Subcutaneous abdominal adipose tissue (tissue), 5 donors: ENCODE results near the gene KRTAP29-1.

Experiments
- H3K27ac ChIP-seq: one replicate; pipeline ENCODE4 v1.7.0; 2013; ENCODE audit warnings: low read depth, mild to moderate bottlenecking, inconsistent platforms, low read length, moderate library complexity
- H3K27me3 ChIP-seq, 5 donors: one replicate each; pipeline ENCODE4 v1.7.0; 2013; ENCODE audit warnings: low read length in 5 of 5, inconsistent platforms in 1 of 5; ENCODE audit not compliant: control insufficient read depth in 5 of 5, insufficient read depth in 4 of 5
- H3K36me3 ChIP-seq, 5 donors: one replicate each; pipeline ENCODE4 v1.7.0; 2013; ENCODE audit warnings: low read length in 5 of 5; ENCODE audit not compliant: control insufficient read depth in 5 of 5, insufficient read depth in 5 of 5
- H3K4me1 ChIP-seq, 5 donors: one replicate each; pipeline ENCODE4 v1.7.0; 2013; ENCODE audit warnings: low read length in 5 of 5, mild to moderate bottlenecking in 3 of 5, moderate library complexity in 1 of 5; ENCODE audit not compliant: control insufficient read depth in 5 of 5, insufficient read depth in 5 of 5
- H3K4me3 ChIP-seq, 5 donors: one replicate each; pipeline ENCODE4 v1.7.0; 2013; ENCODE audit warnings: low read length in 5 of 5, low read depth in 1 of 5
- H3K9ac ChIP-seq, 5 donors: one replicate each; pipeline ENCODE4 v1.7.0; 2013; ENCODE audit warnings: low read length in 5 of 5, mild to moderate bottlenecking in 4 of 5, moderate library complexity in 3 of 5
- H3K9me3 ChIP-seq, 5 donors: one replicate each; pipeline ENCODE4 v1.7.0; 2013; ENCODE audit warnings: low read length in 5 of 5; ENCODE audit not compliant: control insufficient read depth in 5 of 5
- donor health status: healthy.
- donor health status: healthy.
- donor health status: healthy.
- donor health status: healthy.
- donor health status: healthy.

Gene KRTAP29-1

DNA sequence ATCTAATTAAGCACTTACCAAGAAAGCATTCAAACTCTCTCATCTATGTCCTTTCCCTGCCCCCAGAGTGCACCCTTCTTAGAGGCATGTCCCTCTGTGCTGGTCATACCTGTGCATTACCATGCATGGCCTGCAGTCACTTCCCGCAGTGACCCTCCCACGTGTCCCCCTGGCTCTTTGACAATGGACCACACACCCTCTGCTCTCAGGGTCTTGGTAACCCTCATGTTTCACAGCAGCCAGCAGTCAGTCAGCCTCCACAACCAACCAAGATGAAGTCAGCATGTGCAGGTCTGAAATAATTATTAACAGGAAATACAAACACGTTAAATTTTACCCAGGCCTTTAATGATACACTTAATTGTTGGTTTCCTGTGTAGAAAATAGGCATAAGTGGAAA, 37.8 kb upstream of the KRTAP29-1 start:
- H3K4me1 ChIP-seq = peaks cover 0 to 18% (median 4%) of the 10 kb centered on the region in 5 donors
- no peak overlapping the region for H3K27ac ChIP-seq
- H3K4me3 ChIP-seq = no peak overlapping the region
- peaks cover 0 to 22% (median 12%) of the 10 kb centered on the region in 5 donors for H3K9me3 ChIP-seq
- H3K9ac ChIP-seq = no peak overlapping the region
- no peaks in the 10 kb centered on the region for H3K36me3 ChIP-seq
- H3K27me3 ChIP-seq = peaks cover 0 to 2% (median 0%) of the 10 kb centered on the region in 5 donors

DNA sequence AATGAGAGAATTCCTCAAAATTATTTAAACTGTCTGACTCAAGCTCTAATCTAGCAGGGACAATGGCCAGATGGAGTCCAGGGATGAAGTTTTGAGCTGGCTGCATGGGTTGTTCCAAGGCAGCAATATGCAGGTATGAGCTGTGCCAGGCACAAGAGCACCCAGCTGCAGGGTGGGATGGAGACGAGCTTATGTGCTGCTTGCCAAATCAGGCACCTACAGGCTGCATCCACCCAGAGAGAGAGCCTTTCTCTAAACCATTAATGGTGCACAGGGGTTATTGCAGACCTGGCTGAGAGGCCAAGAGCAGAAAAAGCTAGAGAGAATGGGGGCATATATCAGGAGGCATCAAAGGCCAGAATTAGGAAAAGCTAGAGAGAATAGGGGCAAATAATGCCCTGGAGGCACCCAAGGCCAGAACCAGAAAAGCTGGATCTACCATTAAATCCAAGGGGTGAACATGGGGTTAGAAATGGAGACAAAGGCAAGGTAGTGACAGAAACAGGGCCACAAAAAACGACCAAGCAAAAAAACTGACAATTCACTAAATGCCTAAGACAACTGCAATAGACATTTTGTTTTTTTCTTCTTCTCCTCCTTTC, 37.0 kb upstream of the KRTAP29-1 start:
- Histone ChIP-seq H3K27me3 (peaks cover 0 to 3% (median 0%) of the 10 kb centered on the region in 5 donors), H3K36me3 (no peaks in the 10 kb centered on the region), H3K27ac (no peak overlapping the region), H3K4me1 (peaks cover 0 to 18% (median 4%) of the 10 kb centered on the region in 5 donors), H3K9me3 (peaks cover 0 to 22% (median 12%) of the 10 kb centered on the region in 5 donors), H3K4me3 (no peak overlapping the region), H3K9ac (no peak overlapping the region)

DNA sequence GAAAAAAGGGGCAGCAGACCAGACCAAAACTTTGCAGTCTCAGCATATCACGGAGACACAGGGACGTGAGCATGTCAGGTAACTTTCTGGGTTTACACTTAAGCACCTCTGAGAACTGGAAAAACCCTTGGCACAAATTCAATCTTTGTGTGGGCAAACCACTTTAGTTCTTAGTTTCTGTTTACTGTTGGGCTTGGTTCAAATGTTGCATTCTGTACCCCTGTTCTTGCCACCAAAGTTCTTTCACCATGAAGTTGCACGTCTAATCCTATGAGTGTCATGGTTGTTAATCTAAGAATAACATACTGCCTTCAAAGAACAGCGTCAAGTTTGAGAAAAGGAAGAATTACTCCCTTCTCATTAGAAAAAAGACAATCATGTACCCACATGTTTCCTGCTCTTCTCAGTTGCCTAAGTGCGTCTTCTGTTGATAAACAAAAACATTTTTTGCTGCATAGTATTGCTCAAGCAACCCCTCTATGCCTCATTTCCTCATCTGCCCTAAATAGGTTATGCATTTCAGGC, 36.4 kb upstream of the KRTAP29-1 start:
- no peaks in the 10 kb centered on the region for H3K36me3 ChIP-seq
- H3K4me1 ChIP-seq = peaks cover 0 to 18% (median 4%) of the 10 kb centered on the region in 5 donors
- H3K9ac ChIP-seq = no peak overlapping the region
- H3K27ac ChIP-seq = no peak overlapping the region
- H3K27me3 ChIP-seq = peaks cover 0 to 4% (median 0%) of the 10 kb centered on the region in 5 donors
- H3K9me3 ChIP-seq = peaks cover 0 to 22% (median 12%) of the 10 kb centered on the region in 5 donors
- H3K4me3 ChIP-seq = no peak overlapping the region

DNA sequence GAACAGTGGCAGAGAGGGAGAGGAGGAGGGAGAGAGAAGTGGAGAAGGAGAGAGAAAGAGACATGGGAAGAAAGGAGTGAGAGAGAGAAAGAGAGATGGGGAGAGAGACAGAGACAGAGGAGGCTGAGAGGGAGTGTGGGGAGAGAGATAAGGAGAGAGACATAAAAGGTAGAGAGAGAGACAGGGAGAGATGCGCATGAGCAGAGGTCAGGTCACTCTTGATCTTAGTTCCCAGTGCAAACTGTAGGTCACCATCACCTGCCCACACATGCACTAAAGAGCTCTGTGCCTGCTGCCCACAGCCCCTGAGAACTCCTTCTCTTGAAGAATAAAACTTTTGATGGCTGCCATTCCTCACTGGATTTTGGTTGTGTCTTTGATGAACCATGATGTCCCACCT, 33.1 kb upstream of the KRTAP29-1 start:
- H3K4me3 ChIP-seq = no peak overlapping the region
- peaks cover 3 to 6% (median 4%) of the 10 kb centered on the region in 5 donors for H3K27me3 ChIP-seq
- no peak overlapping the region for H3K9ac ChIP-seq
- peaks cover 0 to 18% (median 4%) of the 10 kb centered on the region in 5 donors for H3K4me1 ChIP-seq
- no peak overlapping the region for H3K27ac ChIP-seq
- H3K9me3 ChIP-seq = peaks cover 0 to 3% (median 0%) of the 10 kb centered on the region in 5 donors
- no peaks in the 10 kb centered on the region for H3K36me3 ChIP-seq

DNA sequence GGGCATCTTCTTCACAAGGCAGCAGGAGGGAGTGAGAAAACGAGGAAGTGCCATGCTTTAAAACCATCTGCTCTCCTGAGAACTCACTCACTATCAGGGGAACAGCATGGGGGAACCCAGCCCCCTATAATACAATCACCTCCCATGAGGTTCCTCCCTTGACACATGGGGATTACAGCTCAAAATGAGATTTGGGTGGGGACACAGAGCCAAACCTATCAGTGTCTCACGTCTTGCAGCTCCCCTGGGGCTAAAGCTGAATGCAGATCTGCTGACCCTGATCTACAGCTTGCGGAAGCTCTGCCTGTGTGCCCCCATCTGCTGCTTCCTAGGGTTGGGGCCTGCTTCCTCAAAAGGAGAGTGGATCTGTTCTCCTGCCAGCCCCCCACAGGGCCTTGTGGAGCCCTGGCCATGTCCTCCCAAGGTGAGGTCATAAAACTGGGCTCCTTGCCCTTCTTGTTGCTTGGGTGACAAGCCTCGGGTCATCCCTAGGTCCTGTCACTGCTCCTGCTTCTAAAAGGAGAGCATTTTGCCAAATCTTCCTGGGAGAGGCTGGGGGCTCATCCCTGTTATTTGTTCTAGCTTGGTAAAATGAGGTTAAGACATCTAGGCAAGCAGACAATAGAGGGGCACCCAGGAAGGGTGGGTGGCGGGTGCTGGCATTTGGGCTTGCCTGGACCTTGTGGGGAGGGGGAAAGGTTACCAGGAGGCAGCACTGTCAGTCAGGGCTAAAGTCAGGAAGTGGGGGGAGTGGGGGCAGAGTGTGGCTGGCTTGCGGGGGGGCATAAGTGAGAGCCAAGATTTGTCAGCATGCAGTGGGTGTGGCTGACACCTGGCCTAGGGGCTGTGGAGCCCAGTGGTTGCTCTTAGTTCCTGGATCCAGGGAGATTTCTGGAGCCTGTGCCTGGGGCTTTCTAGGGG, 32.0 kb upstream of the KRTAP29-1 start:
- Histone ChIP-seq H3K4me3 (no peak overlapping the region), H3K27me3 (peaks cover 2 to 6% (median 3%) of the 10 kb centered on the region in 5 donors), H3K27ac (no peak overlapping the region), H3K36me3 (no peaks in the 10 kb centered on the region), H3K9ac (no peak overlapping the region), H3K4me1 (peaks cover 0 to 8% (median 0%) of the 10 kb centered on the region in 5 donors), H3K9me3 (no peaks in the 10 kb centered on the region)

DNA sequence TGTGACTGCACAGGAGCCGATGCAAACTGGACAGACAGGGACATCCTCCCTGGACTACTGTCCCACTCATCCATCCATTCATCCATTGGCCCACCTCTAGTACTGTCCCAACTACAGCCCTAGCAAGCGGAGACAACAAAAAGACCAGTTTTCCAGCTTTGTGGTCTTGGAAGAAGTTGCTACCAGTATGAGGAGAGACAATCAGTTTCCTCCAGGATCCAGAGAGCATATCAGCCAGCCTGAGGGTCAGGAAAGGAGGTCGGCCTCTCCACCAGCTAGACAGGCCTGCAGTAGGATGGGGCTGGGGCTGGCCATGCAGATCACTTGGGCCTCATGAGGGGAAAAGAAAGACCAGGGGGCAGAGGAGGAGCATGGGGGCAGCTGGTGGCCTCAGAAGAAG, 31.2 kb upstream of the KRTAP29-1 start:
- Histone ChIP-seq H3K36me3 (no peaks in the 10 kb centered on the region), H3K27ac (no peak overlapping the region), H3K4me3 (no peak overlapping the region), H3K9me3 (no peaks in the 10 kb centered on the region), H3K4me1 (peaks cover 0 to 1% (median 0%) of the 10 kb centered on the region in 5 donors), H3K9ac (no peak overlapping the region), H3K27me3 (peaks cover 3 to 6% (median 5%) of the 10 kb centered on the region in 5 donors)

DNA sequence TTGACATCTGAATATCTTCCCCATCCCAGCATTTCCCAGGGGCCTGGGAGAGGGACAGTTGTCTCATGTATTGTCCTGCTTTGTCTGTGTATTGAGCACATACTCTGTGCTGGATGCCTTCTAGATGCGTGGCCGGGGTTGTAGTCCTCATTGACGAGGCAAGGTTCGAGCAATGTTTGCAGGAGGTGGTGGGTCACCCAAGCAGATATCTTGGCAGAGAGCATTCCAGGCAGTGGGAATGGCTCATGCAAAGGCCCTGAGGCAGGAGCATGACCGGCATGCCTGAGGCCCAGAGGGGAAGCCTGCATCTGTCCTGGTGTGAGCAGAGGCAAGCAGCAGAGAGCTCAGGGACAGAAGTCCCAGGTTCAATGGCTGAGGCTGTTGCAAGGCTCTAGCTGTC, 30.4 kb upstream of the KRTAP29-1 start:
- H3K9me3 ChIP-seq = no peaks in the 10 kb centered on the region

DNA sequence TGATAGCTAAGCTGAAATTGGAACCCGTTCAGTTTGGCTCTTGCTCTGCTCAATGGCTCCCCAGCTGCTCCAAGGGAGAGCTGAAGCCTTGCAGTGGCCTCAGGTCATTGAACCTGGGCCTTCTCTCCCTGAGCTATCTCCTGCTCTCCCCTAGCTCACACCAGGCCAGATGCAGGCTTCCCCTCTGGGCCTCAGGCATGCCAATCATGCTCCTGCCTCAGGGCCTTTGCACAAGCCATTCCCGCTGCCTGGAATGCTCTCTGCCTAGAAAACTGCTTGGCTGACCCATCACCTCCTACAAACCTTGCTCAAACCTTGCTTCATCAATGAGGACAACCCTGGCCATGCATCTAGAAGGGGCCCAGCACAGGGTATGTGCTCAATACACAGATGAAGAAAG, 29.6 kb upstream of the KRTAP29-1 start:
- H3K9ac ChIP-seq = no peak overlapping the region
- no peaks in the 10 kb centered on the region for H3K4me1 ChIP-seq
- no peaks in the 10 kb centered on the region for H3K9me3 ChIP-seq
- no peak overlapping the region for H3K27ac ChIP-seq
- H3K27me3 ChIP-seq = peaks cover 3 to 6% (median 5%) of the 10 kb centered on the region in 5 donors
- no peaks in the 10 kb centered on the region for H3K36me3 ChIP-seq
- H3K4me3 ChIP-seq = no peak overlapping the region

More for the DNA sequence above, 30.4 kb upstream of the KRTAP29-1 start:
- no peaks in the 10 kb centered on the region for H3K36me3 ChIP-seq
- no peak overlapping the region for H3K4me3 ChIP-seq
- no peak overlapping the region for H3K27ac ChIP-seq
- H3K27me3 ChIP-seq = peaks cover 3 to 6% (median 5%) of the 10 kb centered on the region in 5 donors
- H3K4me1 ChIP-seq = no peaks in the 10 kb centered on the region
- H3K9ac ChIP-seq = no peak overlapping the region

DNA sequence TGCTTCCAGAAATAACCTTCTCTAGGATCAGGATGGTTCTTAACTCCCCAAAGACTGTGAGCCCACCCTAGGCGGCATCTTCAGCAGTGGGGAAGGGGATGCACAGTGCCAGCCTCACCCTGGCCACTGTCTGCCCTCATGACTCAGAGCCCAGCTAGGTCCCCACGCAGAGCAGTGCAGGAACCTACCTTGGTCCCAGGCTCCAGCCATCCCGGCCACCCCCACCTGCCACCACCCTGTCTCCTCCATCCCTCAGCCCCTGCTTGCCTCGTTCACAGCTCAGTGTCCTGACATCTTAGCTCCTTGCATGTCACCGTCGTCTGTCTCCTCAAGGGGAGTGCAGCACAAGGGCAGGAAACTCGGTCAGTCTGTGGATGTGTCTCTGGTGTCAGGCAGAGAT, 29.0 kb upstream of the KRTAP29-1 start:
- peaks cover 3 to 6% (median 5%) of the 10 kb centered on the region in 5 donors for H3K27me3 ChIP-seq
- H3K4me3 ChIP-seq = no peak overlapping the region
- H3K36me3 ChIP-seq = no peaks in the 10 kb centered on the region
- no peaks in the 10 kb centered on the region for H3K9me3 ChIP-seq
- H3K27ac ChIP-seq = no peak overlapping the region
- no peak overlapping the region for H3K9ac ChIP-seq
- H3K4me1 ChIP-seq = no peaks in the 10 kb centered on the region
